Measurements from ENCODE around the gene METTL21C. TPM values are rescaled to one million over a fixed set of nuclear protein-coding genes. Genes with fewer than 3 reads are reported as not detected.

The METTL21C gene
- polyA plus RNA-seq, 1 donor = 0.06 TPM

- Histone ChIP-seq H3K27ac (ENCODE audit: low read length) (no peak overlapping the region), H3K27me3 (ENCODE audit: control insufficient read depth, insufficient read depth, low read length) (peaks cover 7% of the 10 kb centered on the region), H3K9me3 (ENCODE audit: control insufficient read depth, low read depth, low read length) (no peaks in the 10 kb centered on the region), H3K4me1 (ENCODE audit: control insufficient read depth, insufficient read depth, low read length) (no peaks in the 10 kb centered on the region), H3K36me3 (ENCODE audit: control insufficient read depth, insufficient read depth, low read length) (no peaks in the 10 kb centered on the region), H3K4me3 (ENCODE audit: low read length) (no peak overlapping the region)
- 80% methylated on average over 2 of the region's 2 CpGs for WGBS (ENCODE audit: insufficient coverage, low lambda C conversion rate)
- no peak for DNase-seq
Observed at GRCh38 chr13:102683637-102684036, 11.2 kb downstream of the METTL21C start.

GRCh38 chr13:102682727-102683126 is 12.1 kb downstream of the METTL21C start:
- Histone ChIP-seq H3K27ac (ENCODE audit: low read length) (no peak overlapping the region), H3K4me3 (ENCODE audit: low read length) (no peak overlapping the region), H3K27me3 (ENCODE audit: control insufficient read depth, insufficient read depth, low read length) (no peaks in the 10 kb centered on the region), H3K9me3 (ENCODE audit: control insufficient read depth, low read depth, low read length) (no peaks in the 10 kb centered on the region), H3K4me1 (ENCODE audit: control insufficient read depth, insufficient read depth, low read length) (no peaks in the 10 kb centered on the region), H3K36me3 (ENCODE audit: control insufficient read depth, insufficient read depth, low read length) (peaks cover 3% of the 10 kb centered on the region)
- no peak for DNase-seq
- 100% methylated on average over 1 of the region's 3 CpGs for WGBS (ENCODE audit: insufficient coverage, low lambda C conversion rate)

GRCh38 chr13:102682211-102682610 is 12.6 kb downstream of the METTL21C start:
- Histone ChIP-seq H3K4me1 (ENCODE audit: control insufficient read depth, insufficient read depth, low read length) (no peaks in the 10 kb centered on the region), H3K36me3 (ENCODE audit: control insufficient read depth, insufficient read depth, low read length) (peaks cover 7% of the 10 kb centered on the region), H3K27ac (ENCODE audit: low read length) (no peak overlapping the region), H3K9me3 (ENCODE audit: control insufficient read depth, low read depth, low read length) (no peaks in the 10 kb centered on the region), H3K27me3 (ENCODE audit: control insufficient read depth, insufficient read depth, low read length) (no peaks in the 10 kb centered on the region), H3K4me3 (ENCODE audit: low read length) (no peak overlapping the region)
- WGBS (ENCODE audit: insufficient coverage, low lambda C conversion rate) = 100% methylated on average over 2 of the region's 4 CpGs
- no peak for DNase-seq

GRCh38 chr13:102680842-102681740 is 13.8 kb downstream of the METTL21C start:
- peaks cover 9% of the 10 kb centered on the region for H3K36me3 ChIP-seq (ENCODE audit: control insufficient read depth, insufficient read depth, low read length)
- no peaks in the 10 kb centered on the region for H3K27me3 ChIP-seq (ENCODE audit: control insufficient read depth, insufficient read depth, low read length)
- 100% methylated on average over 2 of the region's 5 CpGs for WGBS (ENCODE audit: insufficient coverage, low lambda C conversion rate)
- H3K27ac ChIP-seq (ENCODE audit: low read length) = no peak overlapping the region
- H3K4me1 ChIP-seq (ENCODE audit: control insufficient read depth, insufficient read depth, low read length) = no peaks in the 10 kb centered on the region
- DNase-seq = no peak
- H3K4me3 ChIP-seq (ENCODE audit: low read length) = no peak overlapping the region
- no peaks in the 10 kb centered on the region for H3K9me3 ChIP-seq (ENCODE audit: control insufficient read depth, low read depth, low read length)

- no peak for DNase-seq
- Histone ChIP-seq H3K4me3 (ENCODE audit: low read length) (no peak overlapping the region), H3K36me3 (ENCODE audit: control insufficient read depth, insufficient read depth, low read length) (peaks cover 10% of the 10 kb centered on the region), H3K9me3 (ENCODE audit: control insufficient read depth, low read depth, low read length) (no peaks in the 10 kb centered on the region), H3K27ac (ENCODE audit: low read length) (no peak overlapping the region), H3K4me1 (ENCODE audit: control insufficient read depth, insufficient read depth, low read length) (no peaks in the 10 kb centered on the region), H3K27me3 (ENCODE audit: control insufficient read depth, insufficient read depth, low read length) (no peaks in the 10 kb centered on the region)
- 100% methylated on average over 1 of the region's 4 CpGs for WGBS (ENCODE audit: insufficient coverage, low lambda C conversion rate)
Observed at GRCh38 chr13:102680133-102680717, 14.6 kb downstream of the METTL21C start.

GRCh38 chr13:102679449-102680132 is 15.3 kb downstream of the METTL21C start:
- Histone ChIP-seq H3K36me3 (ENCODE audit: control insufficient read depth, insufficient read depth, low read length) (peaks cover 16% of the 10 kb centered on the region), H3K27ac (ENCODE audit: low read length) (no peak overlapping the region)
- peak; percentile 57 to 81 for DNase-seq

GRCh38 chr13:102678339-102679107 is 16.3 kb downstream of the METTL21C start:
- 96% methylated on average over 2 of the region's 5 CpGs for WGBS (ENCODE audit: insufficient coverage, low lambda C conversion rate)
- no peaks in the 10 kb centered on the region for H3K4me1 ChIP-seq (ENCODE audit: control insufficient read depth, insufficient read depth, low read length)
- no peak overlapping the region for H3K27ac ChIP-seq (ENCODE audit: low read length)
- peaks cover 21% of the 10 kb centered on the region for H3K36me3 ChIP-seq (ENCODE audit: control insufficient read depth, insufficient read depth, low read length)
- H3K9me3 ChIP-seq (ENCODE audit: control insufficient read depth, low read depth, low read length) = no peaks in the 10 kb centered on the region
- no peak for DNase-seq
- H3K4me3 ChIP-seq (ENCODE audit: low read length) = no peak overlapping the region
- H3K27me3 ChIP-seq (ENCODE audit: control insufficient read depth, insufficient read depth, low read length) = no peaks in the 10 kb centered on the region

More at GRCh38 chr13:102679449-102680132, 15.3 kb downstream of the METTL21C start:
- no peaks in the 10 kb centered on the region for H3K4me1 ChIP-seq (ENCODE audit: control insufficient read depth, insufficient read depth, low read length)
- H3K9me3 ChIP-seq (ENCODE audit: control insufficient read depth, low read depth, low read length) = no peaks in the 10 kb centered on the region
- no peak overlapping the region for H3K4me3 ChIP-seq (ENCODE audit: low read length)
- WGBS (ENCODE audit: insufficient coverage, low lambda C conversion rate) = no CpG with 5 or more reads among the region's 3 CpGs
- H3K27me3 ChIP-seq (ENCODE audit: control insufficient read depth, insufficient read depth, low read length) = no peaks in the 10 kb centered on the region

- no peak overlapping the region for H3K27ac ChIP-seq (ENCODE audit: low read length)
- no peaks in the 10 kb centered on the region for H3K4me1 ChIP-seq (ENCODE audit: control insufficient read depth, insufficient read depth, low read length)
- no CpG with 5 or more reads among the region's 4 CpGs for WGBS (ENCODE audit: insufficient coverage, low lambda C conversion rate)
- no peak for DNase-seq
- peaks cover 29% of the 10 kb centered on the region for H3K36me3 ChIP-seq (ENCODE audit: control insufficient read depth, insufficient read depth, low read length)
- H3K27me3 ChIP-seq (ENCODE audit: control insufficient read depth, insufficient read depth, low read length) = no peaks in the 10 kb centered on the region
- no peaks in the 10 kb centered on the region for H3K9me3 ChIP-seq (ENCODE audit: control insufficient read depth, low read depth, low read length)
- no peak overlapping the region for H3K4me3 ChIP-seq (ENCODE audit: low read length)
Observed at GRCh38 chr13:102677122-102677521, 17.7 kb downstream of the METTL21C start.

GRCh38 chr13:102675115-102675514 is 19.7 kb downstream of the METTL21C start:
- Histone ChIP-seq H3K4me1 (ENCODE audit: control insufficient read depth, insufficient read depth, low read length) (no peaks in the 10 kb centered on the region), H3K27ac (ENCODE audit: low read length) (no peak overlapping the region), H3K27me3 (ENCODE audit: control insufficient read depth, insufficient read depth, low read length) (no peaks in the 10 kb centered on the region), H3K4me3 (ENCODE audit: low read length) (no peak overlapping the region), H3K36me3 (ENCODE audit: control insufficient read depth, insufficient read depth, low read length) (peaks cover 39% of the 10 kb centered on the region), H3K9me3 (ENCODE audit: control insufficient read depth, low read depth, low read length) (no peaks in the 10 kb centered on the region)
- DNase-seq = no peak
- WGBS (ENCODE audit: insufficient coverage, low lambda C conversion rate) = no CpG with 5 or more reads among the region's 3 CpGs

GRCh38 chr13:102670130-102670529 is 24.7 kb downstream of the METTL21C start:
- 100% methylated on average over 1 of the region's 5 CpGs for WGBS (ENCODE audit: insufficient coverage, low lambda C conversion rate)
- no peak overlapping the region for H3K27ac ChIP-seq (ENCODE audit: low read length)
- peaks cover 63% of the 10 kb centered on the region for H3K36me3 ChIP-seq (ENCODE audit: control insufficient read depth, insufficient read depth, low read length)
- no peaks in the 10 kb centered on the region for H3K4me1 ChIP-seq (ENCODE audit: control insufficient read depth, insufficient read depth, low read length)
- H3K27me3 ChIP-seq (ENCODE audit: control insufficient read depth, insufficient read depth, low read length) = no peaks in the 10 kb centered on the region
- DNase-seq = no peak
- peaks cover 9% of the 10 kb centered on the region for H3K9me3 ChIP-seq (ENCODE audit: control insufficient read depth, low read depth, low read length)
- H3K4me3 ChIP-seq (ENCODE audit: low read length) = no peak overlapping the region

Data from large intestine (tissue), 3 donors.